GM18861 (cell line): ENCODE measurements around the gene EREG.
"Not testable (repeated sequence)": the region's sequence is repeated elsewhere in the genome, so short reads cannot be mapped to it uniquely, and the experiment has no call there.

ENCODE experiments used
- ATAC-seq: cut with Tn5 transposase; IDR thresholded peaks from one replicate; pipeline ENCODE4 v1.9.1; 2021; ENCODE audit not compliant: unreplicated experiment

The EREG gene

GRCh38 chr4:74340421-74340820, 24.5 kb upstream of the EREG start:
- ATAC-seq: not testable (repeated sequence)

- no peak for ATAC-seq
Observed at GRCh38 chr4:74344031-74344430, 20.9 kb upstream of the EREG start.

GRCh38 chr4:74353858-74354257, 11.1 kb upstream of the EREG start:
- ATAC-seq: no peak

- no peak for ATAC-seq
Observed at GRCh38 chr4:74357965-74358364, 7.0 kb upstream of the EREG start.

GRCh38 chr4:74361671-74362070, 3.3 kb upstream of the EREG start:
- ATAC-seq: no peak

GRCh38 chr4:74362347-74362746, 2.6 kb upstream of the EREG start:
- ATAC-seq: no peak

GRCh38 chr4:74364256-74364651, 691 bp upstream of the EREG start:
- no peak for ATAC-seq

- no peak for ATAC-seq
Observed at GRCh38 chr4:74365761-74366160, 816 bp downstream of the EREG start.

- peak; percentile 48 for ATAC-seq
Observed at GRCh38 chr4:74366367-74366911, 1.5 kb downstream of the EREG start.

GRCh38 chr4:74367656-74368290, 2.8 kb downstream of the EREG start:
- no peak for ATAC-seq

- no peak for ATAC-seq
Observed at GRCh38 chr4:74368596-74368995, 3.7 kb downstream of the EREG start.

- no peak for ATAC-seq
Observed at GRCh38 chr4:74369855-74370254, 4.9 kb downstream of the EREG start.

GRCh38 chr4:74370912-74371311, 6.0 kb downstream of the EREG start:
- peak; percentile 63 for ATAC-seq

- no peak for ATAC-seq
Observed at GRCh38 chr4:74374128-74374527, 9.2 kb downstream of the EREG start.

- ATAC-seq: no peak
Observed at GRCh38 chr4:74374561-74375327, 9.8 kb downstream of the EREG start.

- no peak for ATAC-seq
Observed at GRCh38 chr4:74375824-74376426, 11.0 kb downstream of the EREG start.

- peak; percentile 88 for ATAC-seq
Observed at GRCh38 chr4:74376888-74377483, 12.0 kb downstream of the EREG start.

- no peak for ATAC-seq
Observed at GRCh38 chr4:74377714-74378113, 12.8 kb downstream of the EREG start.

GRCh38 chr4:74378573-74378972, 13.6 kb downstream of the EREG start:
- no peak for ATAC-seq

- no peak for ATAC-seq
Observed at GRCh38 chr4:74379912-74380311, 15.0 kb downstream of the EREG start.

GRCh38 chr4:74385386-74385785, 20.4 kb downstream of the EREG start:
- no peak for ATAC-seq

- no peak for ATAC-seq
Observed at GRCh38 chr4:74386159-74386558, 21.2 kb downstream of the EREG start.
